Loucy (cell line): Measurements from ENCODE around the gene SLC35G3.

Experiments used
- CTCF ChIP-seq: fragments of 200-600 bp; sonication (generic); conservative IDR thresholded peaks from 2 replicates; pipeline ENCODE4 v1.5.1; 2014; ENCODE audit warnings: mild to moderate bottlenecking, antibody characterized with exemption, low read length
- EZH2phosphoT487 ChIP-seq: fragments of 200-600 bp; IDR thresholded peaks from 2 replicates; pipeline ENCODE4 v1.6.1; 2018; ENCODE audit warnings: antibody characterized with exemption, mild to moderate bottlenecking, moderate library complexity, borderline replicate concordance

DNA sequence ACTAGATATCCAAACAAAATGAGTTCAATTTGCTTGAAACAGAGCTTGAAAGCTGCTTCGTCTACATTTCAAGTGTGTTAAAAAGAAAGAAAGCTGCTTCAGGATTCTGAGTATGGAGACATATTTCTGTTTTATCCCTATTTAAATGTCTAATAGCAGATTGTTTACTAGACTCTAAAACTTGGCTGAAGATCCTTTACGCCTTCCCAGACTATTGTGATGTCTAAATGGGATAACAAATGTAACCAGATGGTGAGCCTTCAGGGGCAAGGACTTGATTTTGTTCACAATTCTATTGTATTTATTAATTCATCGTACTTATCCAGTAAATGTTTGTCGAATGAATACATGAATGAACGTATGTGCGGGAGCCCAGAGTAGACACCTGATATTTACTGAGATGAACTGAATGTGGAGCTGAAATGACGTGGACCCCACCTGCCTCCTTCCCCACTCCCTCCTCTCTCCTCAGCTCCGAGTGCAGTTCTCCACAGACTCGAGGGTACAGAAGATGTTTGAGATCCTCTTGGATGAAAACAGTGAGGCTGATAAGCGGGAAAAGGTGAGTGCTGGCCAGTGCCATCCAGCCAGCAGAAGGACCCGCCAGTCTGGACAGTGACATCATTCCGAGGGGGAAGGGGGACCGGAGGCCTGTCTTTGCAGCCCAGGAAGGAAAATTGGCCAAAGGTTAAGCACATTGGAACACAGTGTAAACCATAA is 41.6 kb downstream of the SLC35G3 start:
- no peak for TF ChIP-seq CTCF
- no peak for TF ChIP-seq EZH2phosphoT487
